ENCODE measurements around the gene TMEM63B.

DNA sequence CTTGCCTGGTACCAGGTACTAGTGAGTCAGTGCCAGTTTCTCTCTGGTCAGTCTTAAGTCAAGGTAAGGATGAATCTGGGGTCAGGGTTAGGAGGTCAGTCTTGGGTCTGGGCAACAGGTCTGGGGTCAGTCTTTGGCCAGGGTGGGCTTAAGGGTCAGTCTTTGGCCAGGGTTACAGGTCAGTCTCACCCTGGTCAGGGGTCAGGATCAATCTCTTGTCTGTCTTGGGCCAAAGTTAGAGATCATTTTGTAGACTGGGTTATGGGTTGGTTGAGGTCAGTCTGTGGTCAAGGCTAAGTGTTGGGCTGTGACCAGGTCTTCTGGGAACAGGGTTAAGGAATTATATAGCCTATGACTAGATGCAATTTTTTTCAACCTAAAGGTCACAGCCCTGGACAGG is 18.5 kb downstream of the TMEM63B start:
- TF ChIP-seq POLR2A (IDR thresholded peaks at IDR 0.05) (no peak), EP300 (IDR thresholded peaks at IDR 0.05) (no peak)
- TF ChIP-seq, protein P1, sequence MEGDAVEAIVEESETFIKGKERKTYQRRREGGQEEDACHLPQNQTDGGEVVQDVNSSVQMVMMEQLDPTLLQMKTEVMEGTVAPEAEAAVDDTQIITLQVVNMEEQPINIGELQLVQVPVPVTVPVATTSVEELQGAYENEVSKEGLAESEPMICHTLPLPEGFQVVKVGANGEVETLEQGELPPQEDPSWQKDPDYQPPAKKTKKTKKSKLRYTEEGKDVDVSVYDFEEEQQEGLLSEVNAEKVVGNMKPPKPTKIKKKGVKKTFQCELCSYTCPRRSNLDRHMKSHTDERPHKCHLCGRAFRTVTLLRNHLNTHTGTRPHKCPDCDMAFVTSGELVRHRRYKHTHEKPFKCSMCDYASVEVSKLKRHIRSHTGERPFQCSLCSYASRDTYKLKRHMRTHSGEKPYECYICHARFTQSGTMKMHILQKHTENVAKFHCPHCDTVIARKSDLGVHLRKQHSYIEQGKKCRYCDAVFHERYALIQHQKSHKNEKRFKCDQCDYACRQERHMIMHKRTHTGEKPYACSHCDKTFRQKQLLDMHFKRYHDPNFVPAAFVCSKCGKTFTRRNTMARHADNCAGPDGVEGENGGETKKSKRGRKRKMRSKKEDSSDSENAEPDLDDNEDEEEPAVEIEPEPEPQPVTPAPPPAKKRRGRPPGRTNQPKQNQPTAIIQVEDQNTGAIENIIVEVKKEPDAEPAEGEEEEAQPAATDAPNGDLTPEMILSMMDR (IDR thresholded peaks at IDR 0.05): no peak
